SK-N-SH treated with all-trans-retinoic acid at 6 μM for 48 hours (cell line): ENCODE measurements around the gene PMPCA.

Experiments used
- ATAC-seq: fragments of 200-7000 bp; cut with Tn5 transposase; 3 replicates; pipeline ENCODE4 v1.9.1; 2020; ENCODE audit warnings: mild to moderate bottlenecking, moderate library complexity
- BACH2 ChIP-seq: fragments of 250-450 bp; sonication (Bioruptor Pico); IDR thresholded peaks from 2 replicates; pipeline ENCODE4 v1.9.0; 2021; ENCODE audit warnings: mild to moderate bottlenecking, borderline replicate concordance
- CREB5 ChIP-seq: fragments of 250-450 bp; sonication (Bioruptor Pico); IDR thresholded peaks from 2 replicates; pipeline ENCODE4 v1.5.1; 2020; ENCODE audit warnings: low read depth, mild to moderate bottlenecking, moderate library complexity
- CSDC2 ChIP-seq: fragments of 250-450 bp; sonication (Bioruptor Pico); IDR thresholded peaks from 2 replicates; pipeline ENCODE4 v1.5.0; 2020; ENCODE audit warnings: mild to moderate bottlenecking, moderate library complexity
- CSRNP3 ChIP-seq: fragments of 250-450 bp; sonication (Bioruptor Pico); IDR thresholded peaks from 2 replicates; pipeline ENCODE4 v1.5.1; 2021; ENCODE audit warnings: mild to moderate bottlenecking, moderate library complexity
- ESRRG ChIP-seq: fragments of 250-450 bp; sonication (Bioruptor Pico); IDR thresholded peaks from 2 replicates; pipeline ENCODE4 v1.6.1; 2021; ENCODE audit warnings: mild to moderate bottlenecking
- GLIS3 ChIP-seq: fragments of 250-450 bp; sonication (Bioruptor Pico); IDR thresholded peaks from 2 replicates; pipeline ENCODE4 v1.5.0; 2020; ENCODE audit warnings: mild to moderate bottlenecking, moderate library complexity
- ISL1 ChIP-seq: fragments of 250-450 bp; sonication (Bioruptor Pico); IDR thresholded peaks from 2 replicates; pipeline ENCODE4 v2.1.2; 2022; ENCODE audit warnings: mild to moderate bottlenecking, moderate library complexity
- OSR1 ChIP-seq: fragments of 250-450 bp; sonication (Bioruptor Pico); IDR thresholded peaks from 2 replicates; pipeline ENCODE4 v1.8.0; 2022; ENCODE audit warnings: moderate library complexity, mild to moderate bottlenecking, inconsistent platforms
- PATZ1 ChIP-seq: fragments of 250-450 bp; sonication (Bioruptor Pico); IDR thresholded peaks from 2 replicates; pipeline ENCODE4 v1.8.0; 2020; ENCODE audit warnings: mild to moderate bottlenecking, moderate library complexity, borderline replicate concordance
- POU6F1 ChIP-seq: fragments of 250-450 bp; sonication (Bioruptor Pico); IDR thresholded peaks from 2 replicates; pipeline ENCODE4 v1.8.0; 2021; ENCODE audit warnings: low read depth, mild to moderate bottlenecking, moderate library complexity, borderline replicate concordance
- PPARA ChIP-seq: fragments of 250-450 bp; sonication (Bioruptor Pico); IDR thresholded peaks from 2 replicates; pipeline ENCODE4 v1.5.0; 2020; ENCODE audit warnings: mild to moderate bottlenecking, borderline replicate concordance
- RARB ChIP-seq: fragments of 250-450 bp; sonication (Bioruptor Pico); IDR thresholded peaks from 2 replicates; pipeline ENCODE4 v1.8.0; 2021; ENCODE audit warnings: mild to moderate bottlenecking, moderate library complexity
- SNAI2 ChIP-seq: fragments of 250-450 bp; sonication (Bioruptor Pico); IDR thresholded peaks from 2 replicates; pipeline ENCODE4 v1.5.0; 2020; ENCODE audit warnings: mild to moderate bottlenecking, moderate library complexity
- TOX ChIP-seq: fragments of 250-450 bp; sonication (Bioruptor Pico); IDR thresholded peaks from 2 replicates; pipeline ENCODE4 v1.8.0; 2021; ENCODE audit warnings: mild to moderate bottlenecking, moderate library complexity, borderline replicate concordance
- TSHZ2 ChIP-seq: fragments of 250-450 bp; sonication (Bioruptor Pico); IDR thresholded peaks from 2 replicates; pipeline ENCODE4 v1.5.0; 2020; ENCODE audit warnings: mild to moderate bottlenecking, moderate library complexity
- ZC3H10 ChIP-seq: fragments of 250-450 bp; sonication (Bioruptor Pico); IDR thresholded peaks from 2 replicates; pipeline ENCODE4 v1.5.1; 2021; ENCODE audit warnings: mild to moderate bottlenecking, moderate library complexity
- ZNF565 ChIP-seq: fragments of 450-650 bp; formaldehyde crosslinking; conservative IDR thresholded peaks from 2 replicates; pipeline ENCODE4 v1.5.0; 2020; ENCODE audit warnings: low read depth, mild to moderate bottlenecking, moderate library complexity
- ZNF70 ChIP-seq: fragments of 450-650 bp; formaldehyde crosslinking; IDR thresholded peaks from 2 replicates; pipeline ENCODE4 v1.5.0; 2020; ENCODE audit warnings: mild to moderate bottlenecking, moderate library complexity
- ZNF8 ChIP-seq: fragments of 450-650 bp; formaldehyde crosslinking; IDR thresholded peaks from 2 replicates; pipeline ENCODE4 v1.5.0; 2020; ENCODE audit warnings: mild to moderate bottlenecking, moderate library complexity

PMPCA gene

GRCh38 chr9:136445799-136446198, 35.3 kb downstream of the PMPCA start (continued):
- TF ChIP-seq CSRNP3 (CRISPR knock-in tag) (no peak), ZNF70 (CRISPR knock-in tag) (no peak)

GRCh38 chr9:136447173-136447778, 36.8 kb downstream of the PMPCA start:
- ATAC-seq, result no peak
- TF ChIP-seq PPARA (CRISPR knock-in tag), result no peak
- no peak for TF ChIP-seq ISL1 (CRISPR knock-in tag)
- no peak for TF ChIP-seq BACH2 (CRISPR knock-in tag)
- TF ChIP-seq OSR1 (CRISPR knock-in tag), result no peak
- TF ChIP-seq PATZ1, result no peak
- no peak for TF ChIP-seq ZC3H10
- no peak for TF ChIP-seq TSHZ2
- no peak for TF ChIP-seq CSDC2 (CRISPR knock-in tag)
- TF ChIP-seq, all 23 proteins: peak for 0

GRCh38 chr9:136448655-136449054, 38.2 kb downstream of the PMPCA start:
- TF ChIP-seq OSR1 (CRISPR knock-in tag) (no peak), ZNF70 (CRISPR knock-in tag) (no peak), ZC3H10 (no peak), ESRRG (CRISPR knock-in tag) (no peak), BACH2 (CRISPR knock-in tag) (no peak), ISL1 (CRISPR knock-in tag) (no peak), TOX (CRISPR knock-in tag) (no peak), GLIS3 (CRISPR knock-in tag) (no peak), RARB (CRISPR knock-in tag) (no peak), ZNF8 (CRISPR knock-in tag) (no peak)
- no peak for ATAC-seq

GRCh38 chr9:136451221-136451877, 40.9 kb downstream of the PMPCA start:
- TF ChIP-seq CREB5, result no peak
- no peak for TF ChIP-seq TOX (CRISPR knock-in tag)
- no peak for TF ChIP-seq SNAI2
- TF ChIP-seq PPARA (CRISPR knock-in tag), result no peak
- TF ChIP-seq ZNF565, result no peak
- no peak for TF ChIP-seq POU6F1 (CRISPR knock-in tag)
- TF ChIP-seq RARB (CRISPR knock-in tag), result no peak
- TF ChIP-seq ESRRG (CRISPR knock-in tag), result no peak
- no peak for TF ChIP-seq TSHZ2
- TF ChIP-seq CSDC2 (CRISPR knock-in tag), result no peak
- no peak for TF ChIP-seq ISL1 (CRISPR knock-in tag)
- TF ChIP-seq ZNF8 (CRISPR knock-in tag), result no peak
- no peak for TF ChIP-seq ZNF70 (CRISPR knock-in tag)
- TF ChIP-seq OSR1 (CRISPR knock-in tag), result no peak
- no peak for ATAC-seq
